H1 (cell line): Measurements from ENCODE around the gene TMEM63A. TPM values are rescaled to one million over a fixed set of nuclear protein-coding genes. Genes with fewer than 3 reads are reported as not detected.

ENCODE experiments used
- CTCF ChIA-PET: fragments of 300-600 bp; sonication (Branson Sonifier 250); formaldehyde crosslinking; loops from one replicate; lab custom pipeline; 2021; ENCODE audit not compliant: partially characterized antibody; lab: Charles Lee
- POLR2A ChIA-PET: fragments of 300-600 bp; sonication (Branson Sonifier 250); formaldehyde crosslinking; loops from one replicate; lab custom pipeline; 2021; ENCODE audit warnings: inconsistent platforms; ENCODE audit not compliant: partially characterized antibody; lab: Charles Lee
- DNase-seq, 2 experiments: peaks; one replicate each; pipeline versions ENCODE4 v3.0.0 to v3.0.0-alpha.2; 2010 to 2022; ENCODE audit warnings: low spot score in 2 of 2, low read depth in 1 of 2, mixed read lengths in 1 of 2
- FAIRE-seq: peaks from 2 replicates; lab custom pipeline; 2011; peaks lifted over from hg19 to GRCh38; lab: Jason Lieb, UNC
- H2AFZ ChIP-seq: 2 replicates; pipeline ENCODE4 v1.8.1; 2012; ENCODE audit warnings: low read length, inconsistent platforms
- H2AK5ac ChIP-seq: 2 replicates; pipeline ENCODE4 v1.6.1; 2013; ENCODE audit warnings: low read depth, low read length
- H2BK120ac ChIP-seq: replicated peaks from 2 replicates; pipeline ENCODE3; 2013; ENCODE audit warnings: low read depth, low read length, inconsistent platforms
- H2BK12ac ChIP-seq: 2 replicates; pipeline ENCODE4 v1.6.1; 2013; ENCODE audit warnings: low read depth, low read length
- H2BK15ac ChIP-seq: 2 replicates; pipeline ENCODE4 v1.6.1; 2013; ENCODE audit warnings: low read length
- H2BK20ac ChIP-seq: 2 replicates; pipeline ENCODE4 v1.6.1; 2013; ENCODE audit warnings: low read length
- H2BK5ac ChIP-seq: 2 replicates; pipeline ENCODE4 v1.6.1; 2013; ENCODE audit warnings: low read depth, low read length
- H3K14ac ChIP-seq: 2 replicates; pipeline ENCODE4 v1.6.1; 2013; ENCODE audit warnings: inconsistent platforms; ENCODE audit not compliant: insufficient read length
- H3K18ac ChIP-seq: 2 replicates; pipeline ENCODE4 v1.6.1; 2013; ENCODE audit warnings: low read length; ENCODE audit errors: extremely low read depth
- H3K23ac ChIP-seq: 2 replicates; pipeline ENCODE4 v1.6.1; 2013; ENCODE audit warnings: inconsistent platforms; ENCODE audit not compliant: insufficient read length
- H3K23me2 ChIP-seq: 2 replicates; pipeline ENCODE4 v1.6.1; 2013; ENCODE audit warnings: low read depth, low read length
- H3K27ac ChIP-seq: 2 replicates; pipeline ENCODE4 v1.6.1; 2011; ENCODE audit warnings: low read depth, low read length, inconsistent platforms
- H3K27me3 ChIP-seq, 4 experiments: replicated peaks in 1 of 4; 1 replicate in 1 of 4; 2 replicates in 3 of 4; pipeline versions ENCODE4 v1.6.1 to v1.8.1; 2011 to 2013; ENCODE audit warnings: low read length in 3 of 4, mild to moderate bottlenecking in 3 of 4, inconsistent platforms in 2 of 4, mixed read lengths in 2 of 4, moderate library complexity in 1 of 4; ENCODE audit not compliant: control insufficient read depth in 3 of 4, insufficient read depth in 3 of 4; ENCODE audit errors: extremely low read depth in 1 of 4
- H3K36me3 ChIP-seq, 4 experiments: 2 replicates each; pipeline versions ENCODE4 v1.6.1 to v1.8.1; 2011 to 2013; ENCODE audit warnings: mild to moderate bottlenecking in 4 of 4, low read length in 3 of 4, moderate library complexity in 2 of 4, control low read depth in 1 of 4, inconsistent platforms in 1 of 4; ENCODE audit not compliant: insufficient read depth in 4 of 4, control insufficient read depth in 2 of 4
- H3K4ac ChIP-seq: replicated peaks from 2 replicates; pipeline ENCODE3; 2013; ENCODE audit warnings: low read length, low read depth, mixed read lengths, inconsistent platforms; ENCODE audit not compliant: insufficient read length
- H3K4me1 ChIP-seq, 4 experiments: replicated peaks in 1 of 4; 1 replicate in 1 of 4; 2 replicates in 3 of 4; pipeline versions ENCODE4 v1.6.1 to v1.8.1; 2011 to 2013; ENCODE audit warnings: low read length in 3 of 4, inconsistent platforms in 2 of 4, mixed read lengths in 1 of 4; ENCODE audit not compliant: insufficient read depth in 4 of 4, control insufficient read depth in 3 of 4
- H3K4me2 ChIP-seq, 2 experiments: 2 replicates each; pipeline versions ENCODE4 v1.6.1 to v1.8.1; 2011 to 2013; ENCODE audit warnings: low read depth in 2 of 2, low read length in 2 of 2, control low read depth in 1 of 2, inconsistent platforms in 1 of 2, mild to moderate bottlenecking in 1 of 2; ENCODE audit not compliant: insufficient read depth in 1 of 2
- H3K4me3 ChIP-seq, 4 experiments: fragments of 200-600, 300-600 bp in 1 of 4; sonication (generic), shearing (Covaris generic), sonication (Bioruptor Twin) in 1 of 4; 2 replicates each; pipeline versions ENCODE4 v1.5.1 to v1.8.1; 2011 to 2016; ENCODE audit warnings: low read length in 4 of 4, low read depth in 3 of 4, control low read depth in 2 of 4, inconsistent platforms in 2 of 4, mild to moderate bottlenecking in 2 of 4, mixed read lengths in 1 of 4, moderate library complexity in 1 of 4; ENCODE audit not compliant: insufficient read depth in 2 of 4; ENCODE audit errors: extremely low read depth in 1 of 4
- H3K56ac ChIP-seq: replicated peaks from 2 replicates; pipeline ENCODE3; 2013; ENCODE audit warnings: low read depth, mild to moderate bottlenecking, mixed read lengths, low read length, inconsistent platforms; ENCODE audit not compliant: insufficient read length
- H3K79me1 ChIP-seq: 2 replicates; pipeline ENCODE4 v1.6.1; 2013; ENCODE audit warnings: low read depth, low read length, control low read depth
- H3K79me2 ChIP-seq, 2 experiments: 2 replicates each; pipeline versions ENCODE4 v1.6.1 to v1.8.1; 2012 to 2013; ENCODE audit warnings: low read length in 2 of 2, mild to moderate bottlenecking in 2 of 2, inconsistent platforms in 1 of 2; ENCODE audit not compliant: insufficient read depth in 2 of 2, control insufficient read depth in 1 of 2
- H3K9ac ChIP-seq, 4 experiments: replicated peaks in 1 of 4; 1 replicate in 1 of 4; 2 replicates in 3 of 4; pipeline versions ENCODE4 v1.6.1 to v1.8.1; 2011 to 2013; ENCODE audit warnings: low read depth in 3 of 4, low read length in 3 of 4, control low read depth in 2 of 4, mild to moderate bottlenecking in 2 of 4, moderate library complexity in 2 of 4, inconsistent platforms in 1 of 4; ENCODE audit errors: extremely low read depth in 1 of 4
- H3K9me3 ChIP-seq, 2 experiments: 2 replicates each; pipeline versions ENCODE4 v1.6.1 to v1.8.1; 2012 to 2013; ENCODE audit warnings: mild to moderate bottlenecking in 2 of 2, moderate library complexity in 2 of 2, control low read depth in 1 of 2, inconsistent platforms in 1 of 2, low read depth in 1 of 2, low read length in 1 of 2, mixed read lengths in 1 of 2; ENCODE audit not compliant: insufficient read depth in 2 of 2
- H4K20me1 ChIP-seq, 2 experiments: replicated peaks in 1 of 2; 2 replicates each; pipeline versions ENCODE3 to v1.8.1; 2011 to 2013; ENCODE audit warnings: inconsistent platforms in 2 of 2, low read length in 2 of 2, mild to moderate bottlenecking in 1 of 2; ENCODE audit not compliant: insufficient read depth in 2 of 2, control insufficient read depth in 1 of 2
- H4K5ac ChIP-seq: 2 replicates; pipeline ENCODE4 v1.6.1; 2013; ENCODE audit warnings: low read length, low read depth, mixed read lengths, inconsistent platforms; ENCODE audit not compliant: insufficient read length
- H4K8ac ChIP-seq: 2 replicates; pipeline ENCODE4 v1.8.0; 2013; ENCODE audit warnings: mild to moderate bottlenecking, moderate library complexity, low read length, inconsistent platforms; ENCODE audit not compliant: insufficient read depth; ENCODE audit errors: extremely low read depth
- H4K91ac ChIP-seq: replicated peaks from 2 replicates; pipeline ENCODE3; 2013; ENCODE audit warnings: low read length, mixed read lengths, inconsistent platforms; ENCODE audit not compliant: insufficient read length
- CREB1 ChIP-seq: IDR thresholded peaks from 2 replicates; pipeline ENCODE4 v1.6.1; 2012; ENCODE audit warnings: inconsistent platforms
- FOSL1 ChIP-seq: IDR thresholded peaks from 2 replicates; pipeline ENCODE4 v1.6.1; 2011; ENCODE audit warnings: mild to moderate bottlenecking, low read depth, low read length, moderate library complexity; ENCODE audit not compliant: insufficient read depth
- HDAC2 ChIP-seq, 2 experiments: fragments of 300-600 bp in 1 of 2; sonication (generic) in 1 of 2; IDR thresholded peaks; 2 replicates each; pipeline ENCODE4 v1.6.1; 2011 to 2012; ENCODE audit warnings: low read depth in 2 of 2, low read length in 2 of 2, mild to moderate bottlenecking in 2 of 2, moderate library complexity in 2 of 2, borderline replicate concordance in 1 of 2, inconsistent platforms in 1 of 2
- RFX5 ChIP-seq: IDR thresholded peaks from 2 replicates; pipeline ENCODE4 v1.6.1; 2011; ENCODE audit warnings: low read depth, low read length, improper control_type of control experiment, borderline replicate concordance
- TCF12 ChIP-seq: IDR thresholded peaks from 2 replicates; pipeline ENCODE4 v1.6.1; 2011; ENCODE audit warnings: low read depth, mild to moderate bottlenecking, low read length
- WGBS, 2 experiments: shearing (Covaris generic) in 1 of 2; methylation state at CpG; one replicate each; pipeline versions ENCODE4 v1.1.6 to v1.1.7; 2013 to 2015; ENCODE audit warnings: low lambda C conversion rate in 2 of 2, mixed read lengths in 2 of 2, inconsistent platforms in 1 of 2, low coverage in 1 of 2, missing lambda C conversion rate in 1 of 2; ENCODE audit not compliant: insufficient replicate concordance in 2 of 2, insufficient coverage in 1 of 2, insufficient read length in 1 of 2; ENCODE audit errors: extremely low coverage in 1 of 2, missing lambda C conversion rate in 1 of 2; 5-methylcytosine and 5-hydroxymethylcytosine counted together
- polyA plus RNA-seq, 7 experiments: library from polyadenylated mRNA; depleted of rRNA in 3 of 7; stranded (reverse) in 5 of 7; unstranded in 2 of 7; fragments of >200 nt in 5 of 7; fragments of 200-250 nt in 2 of 7; gene quantifications; 1 replicate in 5 of 7; 2 replicates in 1 of 7; 4 replicates in 1 of 7; pipeline versions ENCODE4 v1.2.1 to v1.2.3, GENCODE V29; 2011 to 2013; ENCODE audit warnings: missing spikeins in 2 of 7, mixed read lengths in 2 of 7
- total RNA-seq: library from RNA; stranded (reverse); fragmentation: NEBNext Ultra II Directional; extraction: Animal tissue kit (Norgen Biotek cat#: 25700); gene quantifications from 2 replicates; pipeline ENCODE4 v1.2.1, GENCODE V29; 2021

The TMEM63A gene
- total and polyA plus RNA-seq, 2 of the 8 experiments (the other 6 are each of a cell fraction or from before 2014, with no cell fraction given) = 26.1 to 55.4 TPM

GRCh38 chr1:225845571-225846259 lies 36.5 kb downstream of the TMEM63A start:
- Histone ChIP-seq H3K23me2 (no peaks in the 10 kb centered on the region), H3K36me3 (peaks cover 0 to 11% (median 4%) of the 10 kb centered on the region in 4 experiments; a peak in 4 of 8 replicates), H3K18ac (peak overlapping the region; percentile 55; the same call in 1 of the 2 replicates), H3K27ac (no peak overlapping the region), H2BK20ac (no peak overlapping the region), H2AFZ (no peak overlapping the region), H3K79me1 (peaks cover 2% of the 10 kb centered on the region; the same call in 1 of the 2 replicates), H3K79me2 (no peaks in the 10 kb centered on the region), H4K5ac (no peak overlapping the region), H2AK5ac (no peak overlapping the region), H3K4me3 (no peak overlapping the region), H3K56ac (no peak overlapping the region), H3K27me3 (no peaks in the 10 kb centered on the region; a peak in 1 of 7 replicates), H2BK12ac (no peak overlapping the region), H2BK15ac (no peak overlapping the region), H3K23ac (no peak overlapping the region), H2BK5ac (peak overlapping the region; percentile 26; the same call in 1 of the 2 replicates), H3K4me2 (no peak overlapping the region), H3K4ac (no peak overlapping the region), H3K9ac (no peak overlapping the region), H4K91ac (no peak overlapping the region), H3K4me1 (peaks cover 0 to 8% (median 4%) of the 10 kb centered on the region in 4 experiments; a peak in 4 of 7 replicates), H4K8ac (no peak overlapping the region; the same call in 1 of the 2 replicates), H4K20me1 (peaks cover 4 to 8% of the 10 kb centered on the region in 2 experiments), H3K9me3 (peaks cover 0 to 6% of the 10 kb centered on the region in 2 experiments; a peak in 2 of 4 replicates), H3K14ac (no peak overlapping the region), H2BK120ac (no peak overlapping the region)
- ChIA-PET POLR2A (interaction anchor here (0.8 to 2.6 kb wide), 18 partner anchors 10 to 371 kb away, joined by 3 to 15 read pairs (median 4); partner anchors contain the start of genes ENAH, EPHX1 and SRP9), CTCF (interaction anchor here (0.6 to 4.0 kb wide), 59 partner anchors 9 to 527 kb away, joined by 3 to 24 read pairs (median 4); partner anchors contain the start of genes LEFTY1, SRP9 and TMEM63A)
- 69% methylated on average over 13 of the region's 13 CpGs; no CpG with 5 or more reads in 1 of the 2 experiments for WGBS, 2 experiments
- FAIRE-seq = no peak
- DNase-seq = peak; percentile 82 to 88
- TF ChIP-seq CREB1 (0 out of 2 replicates have a peak, but pooled peaks have one; percentile 14), FOSL1 (no peak), RFX5 (no peak), HDAC2 (IDR thresholded peaks at IDR 0.05; ENCODE audit: borderline replicate concordance in 1 of 2, low read depth in 2 of 2, low read length in 2 of 2) (no peak), TCF12 (no peak)
